HepG2 (cell line): ENCODE data around the gene MED9. TPM values are rescaled to one million over a fixed set of nuclear protein-coding genes. Genes with fewer than 3 reads are reported as not detected.

ENCODE experiments used
- CREB3 ChIP-seq: sonication (generic); formaldehyde crosslinking; IDR thresholded peaks from 2 replicates; pipeline ENCODE4 v1.5.0; 2020; ENCODE audit warnings: missing genetic modification reagents
- DMAP1 ChIP-seq: IDR thresholded peaks from 2 replicates; pipeline ENCODE4 v1.6.1; 2016
- FOSL1 ChIP-seq: sonication (generic); formaldehyde crosslinking; IDR thresholded peaks from 2 replicates; pipeline ENCODE4 v1.9.0; 2021; ENCODE audit warnings: missing genetic modification reagents, borderline replicate concordance
- FOXP1 ChIP-seq, 2 experiments: fragments of 450-650 bp in 1 of 2; IDR thresholded peaks; 2 replicates each; pipeline ENCODE4 v1.6.1; 2017 to 2018; ENCODE audit warnings: antibody characterized with exemption in 1 of 2
- GABPB1 ChIP-seq: IDR thresholded peaks from 2 replicates; pipeline ENCODE4 v1.6.1; 2016; ENCODE audit warnings: mild to moderate bottlenecking, missing genetic modification reagents, moderate library complexity, missing compliant biosample characterization
- HNRNPK ChIP-seq: fragments of 200-400 bp; formaldehyde crosslinking; IDR thresholded peaks from 2 replicates; pipeline ENCODE4 v1.6.1; 2018; ENCODE audit warnings: low read length, low read depth, moderate library complexity, mild to moderate bottlenecking; ENCODE audit not compliant: poor library complexity, severe bottlenecking
- MAFF ChIP-seq: IDR thresholded peaks from 2 replicates; pipeline ENCODE4 v1.6.1; 2011; ENCODE audit warnings: low read depth, low read length, improper control_type of control experiment
- PBX2 ChIP-seq: IDR thresholded peaks from 2 replicates; pipeline ENCODE4 v1.6.1; 2016; ENCODE audit warnings: control low read depth
- TBL1XR1 ChIP-seq: fragments of 150-350 bp; IDR thresholded peaks from 2 replicates; pipeline ENCODE4 v1.6.1; 2014; ENCODE audit warnings: borderline replicate concordance, low read length; ENCODE audit not compliant: partially characterized antibody
- ZBED4 ChIP-seq: sonication (generic); formaldehyde crosslinking; IDR thresholded peaks from 2 replicates; pipeline ENCODE4 v1.4.0; 2020; ENCODE audit warnings: missing genetic modification reagents, borderline replicate concordance
- ZEB1 ChIP-seq: IDR thresholded peaks from 2 replicates; pipeline ENCODE4 v1.6.1; 2012; ENCODE audit warnings: mild to moderate bottlenecking, low read depth, inconsistent platforms; ENCODE audit not compliant: insufficient replicate concordance
- ZNF275 ChIP-seq: sonication (generic); formaldehyde crosslinking; IDR thresholded peaks from 2 replicates; pipeline ENCODE4 v1.8.0; 2022; ENCODE audit warnings: missing genetic modification reagents, mild to moderate bottlenecking, inconsistent platforms, borderline replicate concordance
- ZNF34 ChIP-seq: sonication (generic); formaldehyde crosslinking; IDR thresholded peaks from 2 replicates; pipeline ENCODE4 v1.4.0; 2020; ENCODE audit warnings: mild to moderate bottlenecking, missing genetic modification reagents, borderline replicate concordance
- ZNF343 ChIP-seq: sonication (generic); formaldehyde crosslinking; IDR thresholded peaks from 2 replicates; pipeline ENCODE4 v1.4.0; 2020; ENCODE audit warnings: mild to moderate bottlenecking, missing genetic modification reagents
- ZNF382 ChIP-seq: sonication (generic); formaldehyde crosslinking; IDR thresholded peaks from 2 replicates; pipeline ENCODE4 v1.5.0; 2020; ENCODE audit warnings: missing genetic modification reagents, mild to moderate bottlenecking, borderline replicate concordance
- ZNF597 ChIP-seq: sonication (generic); formaldehyde crosslinking; IDR thresholded peaks from 2 replicates; pipeline ENCODE4 v1.5.0; 2020; ENCODE audit warnings: missing genetic modification reagents
- ZNF691 ChIP-seq: sonication (generic); formaldehyde crosslinking; IDR thresholded peaks from 2 replicates; pipeline ENCODE4 v1.4.0; 2020; ENCODE audit warnings: missing genetic modification reagents, low read depth, mild to moderate bottlenecking, borderline replicate concordance
- ZNF709 ChIP-seq: sonication (generic); formaldehyde crosslinking; IDR thresholded peaks from 2 replicates; pipeline ENCODE4 v1.5.0; 2020; ENCODE audit warnings: mild to moderate bottlenecking, missing genetic modification reagents
- ZNF773 ChIP-seq: sonication (generic); formaldehyde crosslinking; IDR thresholded peaks from 2 replicates; pipeline ENCODE4 v1.4.0; 2020; ENCODE audit warnings: missing genetic modification reagents, borderline replicate concordance
- polyA plus RNA-seq, 8 experiments: library from polyadenylated mRNA; depleted of rRNA in 3 of 8; stranded (reverse) in 7 of 8; unstranded in 1 of 8; fragments of >200 nt; fragmentation: Illumina TruSeq in 4 of 8; extraction: Trizol in 4 of 8; gene quantifications; 2 replicates each; pipeline versions ENCODE4 v1.2.1 to v1.2.3, GENCODE V29; 2011 to 2016; ENCODE audit warnings: low read depth in 4 of 8, missing spikeins in 1 of 8, mixed read lengths in 1 of 8; ENCODE audit not compliant: insufficient read depth in 1 of 8
- total RNA-seq, 5 experiments: library from RNA; depleted of rRNA; stranded (reverse); fragments of >200 nt; fragmentation: Illumina TruSeq; extraction: Trizol; gene quantifications; 2 replicates each; pipeline ENCODE4 v1.2.3, GENCODE V29; 2016; ENCODE audit warnings: low read depth in 1 of 5

MED9 gene
- total and polyA plus RNA-seq, 2 of the 13 experiments (the other 11 are each of a cell fraction or from before 2014, with no cell fraction given): 11.9 to 15.1 TPM

GRCh38 chr17:17496189-17497064 lies 19.6 kb downstream of the MED9 start, which contains the start of gene RASD1 (continued):
- TF ChIP-seq ZBED4 (CRISPR knock-in tag): peak; percentile 49; the same call in 1 of the 2 replicates
- no peak for TF ChIP-seq CREB3 (CRISPR knock-in tag)
- TF ChIP-seq ZNF597: no peak
- no peak; the same call in 1 of the 2 replicates for TF ChIP-seq ZNF691 (CRISPR knock-in tag)
- TF ChIP-seq FOXP1 (IDR thresholded peaks at IDR 0.05): no peak
- TF ChIP-seq FOXP1 (CRISPR knock-in tag; IDR thresholded peaks at IDR 0.05): no peak
- TF ChIP-seq ZNF343: no peak
- no peak for TF ChIP-seq ZEB1
- TF ChIP-seq FOSL1 (CRISPR knock-in tag): no peak
- TF ChIP-seq ZNF773 (CRISPR knock-in tag): no peak
- TF ChIP-seq ZNF382 (CRISPR knock-in tag): no peak
- peak; percentile 68 for TF ChIP-seq HNRNPK
- 0 out of 2 replicates have a peak, but pooled peaks have one; percentile 33 for TF ChIP-seq DMAP1 (CRISPR knock-in tag)
- no peak for TF ChIP-seq ZNF275 (CRISPR knock-in tag)
- 0 out of 2 replicates have a peak, but pooled peaks have one; percentile 24 for TF ChIP-seq ZNF709 (CRISPR knock-in tag)
- TF ChIP-seq PBX2 (CRISPR knock-in tag): no peak
- TF ChIP-seq TBL1XR1: no peak
- TF ChIP-seq MAFF: no peak
- no peak for TF ChIP-seq ZNF34
- TF ChIP-seq GABPB1: peak; percentile 40; the same call in 1 of the 2 replicates
